ENCODE measurements around the gene EIF3M.
"Not testable (repeated sequence)": the region's sequence is repeated elsewhere in the genome, so short reads cannot be mapped to it uniquely, and the experiment has no call there.

DNA sequence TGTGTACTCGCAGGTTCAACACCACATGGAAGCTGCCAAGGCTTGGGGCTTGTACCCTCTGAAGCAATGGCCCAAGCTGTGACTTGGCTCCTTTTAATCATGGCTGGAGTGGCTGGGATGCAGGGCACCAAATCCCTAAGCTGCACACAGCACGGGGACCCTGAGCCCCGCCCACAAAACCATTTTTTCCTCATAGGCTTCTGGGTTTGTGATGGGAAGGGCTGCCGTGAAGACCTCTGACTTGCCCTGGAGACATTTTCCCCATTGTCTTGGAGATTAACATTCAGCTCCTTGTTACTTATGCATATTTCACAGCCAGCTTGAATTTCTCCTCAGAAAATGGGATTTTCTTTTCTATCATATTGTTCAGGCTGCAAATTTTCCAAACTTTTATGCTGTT, 25.2 kb downstream of the EIF3M start:
- not testable (repeated sequence) for TF ChIP-seq EZH2 (IDR thresholded peaks at IDR 0.05; ENCODE audit: low read depth, unreplicated experiment); EZH2phosphoT487 (IDR thresholded peaks at IDR 0.05; ENCODE audit: unreplicated experiment); CREB1 (CRISPR knock-in tag; IDR thresholded peaks at IDR 0.05; ENCODE audit: low read depth); POLR2AphosphoS5 (IDR thresholded peaks at IDR 0.05; ENCODE audit: low read depth); JUNB (IDR thresholded peaks at IDR 0.05; ENCODE audit: unreplicated experiment); ZNF114 (CRISPR knock-in tag; IDR thresholded peaks at IDR 0.05); ZNF331 (CRISPR knock-in tag; IDR thresholded peaks at IDR 0.05; ENCODE audit: low read depth); STAT1 (IDR thresholded peaks at IDR 0.05; ENCODE audit: unreplicated experiment)
- TF ChIP-seq, protein P1, sequence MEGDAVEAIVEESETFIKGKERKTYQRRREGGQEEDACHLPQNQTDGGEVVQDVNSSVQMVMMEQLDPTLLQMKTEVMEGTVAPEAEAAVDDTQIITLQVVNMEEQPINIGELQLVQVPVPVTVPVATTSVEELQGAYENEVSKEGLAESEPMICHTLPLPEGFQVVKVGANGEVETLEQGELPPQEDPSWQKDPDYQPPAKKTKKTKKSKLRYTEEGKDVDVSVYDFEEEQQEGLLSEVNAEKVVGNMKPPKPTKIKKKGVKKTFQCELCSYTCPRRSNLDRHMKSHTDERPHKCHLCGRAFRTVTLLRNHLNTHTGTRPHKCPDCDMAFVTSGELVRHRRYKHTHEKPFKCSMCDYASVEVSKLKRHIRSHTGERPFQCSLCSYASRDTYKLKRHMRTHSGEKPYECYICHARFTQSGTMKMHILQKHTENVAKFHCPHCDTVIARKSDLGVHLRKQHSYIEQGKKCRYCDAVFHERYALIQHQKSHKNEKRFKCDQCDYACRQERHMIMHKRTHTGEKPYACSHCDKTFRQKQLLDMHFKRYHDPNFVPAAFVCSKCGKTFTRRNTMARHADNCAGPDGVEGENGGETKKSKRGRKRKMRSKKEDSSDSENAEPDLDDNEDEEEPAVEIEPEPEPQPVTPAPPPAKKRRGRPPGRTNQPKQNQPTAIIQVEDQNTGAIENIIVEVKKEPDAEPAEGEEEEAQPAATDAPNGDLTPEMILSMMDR (conservative IDR thresholded peaks at IDR 0.05; ENCODE audit: low read depth in 2 of 2) = not testable (repeated sequence)
- TF ChIP-seq, protein P2, sequence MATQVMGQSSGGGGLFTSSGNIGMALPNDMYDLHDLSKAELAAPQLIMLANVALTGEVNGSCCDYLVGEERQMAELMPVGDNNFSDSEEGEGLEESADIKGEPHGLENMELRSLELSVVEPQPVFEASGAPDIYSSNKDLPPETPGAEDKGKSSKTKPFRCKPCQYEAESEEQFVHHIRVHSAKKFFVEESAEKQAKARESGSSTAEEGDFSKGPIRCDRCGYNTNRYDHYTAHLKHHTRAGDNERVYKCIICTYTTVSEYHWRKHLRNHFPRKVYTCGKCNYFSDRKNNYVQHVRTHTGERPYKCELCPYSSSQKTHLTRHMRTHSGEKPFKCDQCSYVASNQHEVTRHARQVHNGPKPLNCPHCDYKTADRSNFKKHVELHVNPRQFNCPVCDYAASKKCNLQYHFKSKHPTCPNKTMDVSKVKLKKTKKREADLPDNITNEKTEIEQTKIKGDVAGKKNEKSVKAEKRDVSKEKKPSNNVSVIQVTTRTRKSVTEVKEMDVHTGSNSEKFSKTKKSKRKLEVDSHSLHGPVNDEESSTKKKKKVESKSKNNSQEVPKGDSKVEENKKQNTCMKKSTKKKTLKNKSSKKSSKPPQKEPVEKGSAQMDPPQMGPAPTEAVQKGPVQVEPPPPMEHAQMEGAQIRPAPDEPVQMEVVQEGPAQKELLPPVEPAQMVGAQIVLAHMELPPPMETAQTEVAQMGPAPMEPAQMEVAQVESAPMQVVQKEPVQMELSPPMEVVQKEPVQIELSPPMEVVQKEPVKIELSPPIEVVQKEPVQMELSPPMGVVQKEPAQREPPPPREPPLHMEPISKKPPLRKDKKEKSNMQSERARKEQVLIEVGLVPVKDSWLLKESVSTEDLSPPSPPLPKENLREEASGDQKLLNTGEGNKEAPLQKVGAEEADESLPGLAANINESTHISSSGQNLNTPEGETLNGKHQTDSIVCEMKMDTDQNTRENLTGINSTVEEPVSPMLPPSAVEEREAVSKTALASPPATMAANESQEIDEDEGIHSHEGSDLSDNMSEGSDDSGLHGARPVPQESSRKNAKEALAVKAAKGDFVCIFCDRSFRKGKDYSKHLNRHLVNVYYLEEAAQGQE (IDR thresholded peaks at IDR 0.05; ENCODE audit: unreplicated experiment) = not testable (repeated sequence)
- TF ChIP-seq, protein P3, sequence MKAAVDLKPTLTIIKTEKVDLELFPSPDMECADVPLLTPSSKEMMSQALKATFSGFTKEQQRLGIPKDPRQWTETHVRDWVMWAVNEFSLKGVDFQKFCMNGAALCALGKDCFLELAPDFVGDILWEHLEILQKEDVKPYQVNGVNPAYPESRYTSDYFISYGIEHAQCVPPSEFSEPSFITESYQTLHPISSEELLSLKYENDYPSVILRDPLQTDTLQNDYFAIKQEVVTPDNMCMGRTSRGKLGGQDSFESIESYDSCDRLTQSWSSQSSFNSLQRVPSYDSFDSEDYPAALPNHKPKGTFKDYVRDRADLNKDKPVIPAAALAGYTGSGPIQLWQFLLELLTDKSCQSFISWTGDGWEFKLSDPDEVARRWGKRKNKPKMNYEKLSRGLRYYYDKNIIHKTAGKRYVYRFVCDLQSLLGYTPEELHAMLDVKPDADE (IDR thresholded peaks at IDR 0.05) = not testable (repeated sequence)
